HEK293T (cell line): ENCODE data around the gene TBCEL.
"Not testable (repeated sequence)": the region's sequence is repeated elsewhere in the genome, so short reads cannot be mapped to it uniquely, and the experiment has no call there.

Experiments used
- CTCF ChIA-PET: fragments of 350-600 bp; formaldehyde crosslinking; extraction: SDS; loops from one replicate; lab custom pipeline; 2021; ENCODE audit warnings: antibody characterized with exemption, inconsistent platforms; lab: Yijun Ruan, JAX
- POLR2A ChIA-PET: fragments of 350-600 bp; formaldehyde crosslinking; extraction: SDS; loops from one replicate; lab custom pipeline; 2020; ENCODE audit warnings: antibody characterized with exemption, inconsistent platforms; lab: Yijun Ruan, JAX
- DNase-seq: peaks from one replicate; pipeline ENCODE4 v3.0.0; 2012; ENCODE audit warnings: mixed read lengths; ENCODE audit errors: extremely low spot score
- ARNT ChIP-seq: fragments of 450-650 bp; IDR thresholded peaks from 2 replicates; pipeline ENCODE4 v1.6.1; 2017; ENCODE audit warnings: mild to moderate bottlenecking
- BHLHE40 ChIP-seq: fragments of 450-650 bp; IDR thresholded peaks from 2 replicates; pipeline ENCODE4 v1.6.1; 2016; ENCODE audit warnings: mild to moderate bottlenecking, moderate library complexity, borderline replicate concordance
- CTBP1 ChIP-seq: fragments of 450-650 bp; IDR thresholded peaks from 2 replicates; pipeline ENCODE4 v1.6.1; 2016; ENCODE audit warnings: borderline replicate concordance
- ELF4 ChIP-seq: fragments of 450-650 bp; IDR thresholded peaks from 2 replicates; pipeline ENCODE4 v1.6.1; 2017; ENCODE audit warnings: antibody characterized with exemption
- FOXA1 ChIP-seq: fragments of 450-650 bp; IDR thresholded peaks from 2 replicates; pipeline ENCODE4 v1.6.1; 2016; ENCODE audit warnings: mild to moderate bottlenecking
- FOXK2 ChIP-seq: fragments of 450-650 bp; IDR thresholded peaks from 2 replicates; pipeline ENCODE4 v1.6.1; 2016; ENCODE audit warnings: mild to moderate bottlenecking
- FOXM1 ChIP-seq: fragments of 450-650 bp; IDR thresholded peaks from 2 replicates; pipeline ENCODE4 v1.6.1; 2017; ENCODE audit warnings: mild to moderate bottlenecking, borderline replicate concordance
- HDGF ChIP-seq: fragments of 450-650 bp; IDR thresholded peaks from 2 replicates; pipeline ENCODE4 v1.6.1; 2017; ENCODE audit warnings: antibody characterized with exemption, borderline replicate concordance
- L3MBTL2 ChIP-seq: fragments of 450-650 bp; conservative IDR thresholded peaks from 2 replicates; pipeline ENCODE4 v1.6.1; 2016; ENCODE audit warnings: mild to moderate bottlenecking
- LEF1 ChIP-seq: fragments of 450-650 bp; IDR thresholded peaks from 2 replicates; pipeline ENCODE4 v1.6.1; 2017; ENCODE audit warnings: mild to moderate bottlenecking, borderline replicate concordance
- NFRKB ChIP-seq: fragments of 450-650 bp; IDR thresholded peaks from 2 replicates; pipeline ENCODE4 v1.6.1; 2016; ENCODE audit warnings: mild to moderate bottlenecking, moderate library complexity
- SP1 ChIP-seq: fragments of 450-650 bp; IDR thresholded peaks from 2 replicates; pipeline ENCODE4 v1.6.1; 2017
- SUZ12 ChIP-seq: fragments of 450-650 bp; IDR thresholded peaks from 2 replicates; pipeline ENCODE4 v1.6.1; 2016; ENCODE audit warnings: mild to moderate bottlenecking
- TARDBP ChIP-seq: fragments of 450-650 bp; IDR thresholded peaks from 2 replicates; pipeline ENCODE4 v1.6.1; 2016
- ZNF384 ChIP-seq: fragments of 450-650 bp; IDR thresholded peaks from 2 replicates; pipeline ENCODE4 v1.6.1; 2016
- TF ChIP-seq, protein P1 (sequence below): fragments of 450-650 bp; IDR thresholded peaks from 2 replicates; pipeline ENCODE4 v1.6.1; 2016

Gene TBCEL

DNA sequence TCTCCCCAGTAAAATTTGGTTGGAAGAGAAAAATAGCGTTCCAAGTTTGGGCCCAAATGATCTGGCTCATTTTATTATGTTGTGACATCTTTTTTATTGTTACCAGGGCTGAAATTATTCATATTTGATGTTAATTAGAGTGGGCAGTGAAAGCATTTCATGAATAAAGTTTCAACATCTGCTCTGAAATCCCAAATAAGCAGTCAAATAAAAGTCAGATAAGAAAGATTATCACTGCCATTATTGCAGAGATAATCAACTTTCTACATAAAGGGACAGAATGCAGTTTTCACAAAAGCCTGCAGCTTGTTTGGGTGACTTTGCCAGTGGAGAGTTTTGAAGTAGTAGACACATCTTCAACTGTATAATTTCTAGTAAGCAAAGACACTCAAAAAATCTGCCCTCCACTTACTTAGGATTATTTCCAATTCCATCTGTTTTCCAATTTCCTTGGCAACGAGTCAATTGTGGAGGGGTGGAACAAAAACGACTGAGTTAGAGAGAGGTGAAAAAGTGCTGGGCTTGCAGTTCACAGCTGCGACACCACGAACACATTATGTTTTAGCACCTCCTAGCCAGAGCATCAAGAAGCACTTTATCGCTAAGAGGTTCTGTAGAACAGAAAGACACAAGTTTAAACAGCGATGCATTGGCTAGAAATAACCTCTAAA, 86.1 kb downstream of the TBCEL start:
- ChIA-PET POLR2A (no interaction called here), CTCF (no interaction called here)
- TF ChIP-seq ARNT (no peak), ZNF384 (no peak), LEF1 (no peak), FOXM1 (no peak), HDGF (no peak), CTBP1 (no peak), FOXA1 (no peak), TARDBP (no peak), ELF4 (no peak)
- no peak for DNase-seq

DNA sequence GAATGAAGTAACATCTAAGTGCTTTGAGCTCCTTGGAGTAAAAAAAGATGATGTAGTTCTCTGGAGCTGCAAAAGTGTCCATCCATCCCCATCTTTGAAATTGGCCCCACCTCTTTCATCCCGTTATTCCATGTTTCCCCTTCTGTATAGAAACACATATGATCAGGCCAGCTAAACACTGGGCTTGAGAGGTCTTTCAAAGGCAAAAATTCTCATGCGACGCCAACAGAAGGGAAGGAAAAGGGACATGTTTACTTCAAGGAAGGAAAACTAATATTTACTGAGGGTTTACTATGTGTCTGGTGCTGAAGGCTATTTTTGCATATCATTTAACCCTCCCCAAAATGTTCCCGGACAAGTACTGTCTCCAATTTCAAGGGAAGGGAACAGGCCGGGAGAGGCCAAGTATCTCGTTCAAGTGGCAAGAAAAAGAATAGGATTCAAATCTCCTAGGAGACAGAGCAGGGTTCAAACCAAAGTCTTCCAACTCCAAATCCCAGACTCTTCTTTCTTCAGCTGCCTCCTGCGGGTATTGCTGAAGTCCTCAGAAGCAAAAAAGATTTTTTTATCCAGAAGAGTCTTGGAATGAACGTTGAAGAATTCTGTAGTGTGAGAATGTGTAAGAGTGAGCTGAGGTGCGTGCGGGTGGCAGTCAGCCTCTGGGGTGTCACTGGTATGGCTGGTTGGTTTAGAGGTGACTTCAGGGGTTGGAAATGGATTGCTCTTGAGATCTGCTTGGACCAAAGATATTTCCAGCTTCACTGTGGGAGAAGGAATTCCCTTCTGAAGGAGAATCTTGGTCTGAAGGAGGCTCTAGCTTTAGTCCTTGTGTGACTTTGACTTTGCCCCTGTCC, 87.2 kb downstream of the TBCEL start:
- TF ChIP-seq ELF4, result no peak
- no peak for TF ChIP-seq NFRKB
- TF ChIP-seq SUZ12, result no peak
- TF ChIP-seq, protein P1, sequence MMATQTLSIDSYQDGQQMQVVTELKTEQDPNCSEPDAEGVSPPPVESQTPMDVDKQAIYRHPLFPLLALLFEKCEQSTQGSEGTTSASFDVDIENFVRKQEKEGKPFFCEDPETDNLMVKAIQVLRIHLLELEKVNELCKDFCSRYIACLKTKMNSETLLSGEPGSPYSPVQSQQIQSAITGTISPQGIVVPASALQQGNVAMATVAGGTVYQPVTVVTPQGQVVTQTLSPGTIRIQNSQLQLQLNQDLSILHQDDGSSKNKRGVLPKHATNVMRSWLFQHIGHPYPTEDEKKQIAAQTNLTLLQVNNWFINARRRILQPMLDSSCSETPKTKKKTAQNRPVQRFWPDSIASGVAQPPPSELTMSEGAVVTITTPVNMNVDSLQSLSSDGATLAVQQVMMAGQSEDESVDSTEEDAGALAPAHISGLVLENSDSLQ, result no peak
- no peak for TF ChIP-seq CTBP1
- no peak for TF ChIP-seq FOXK2
- no peak for TF ChIP-seq SP1
- no peak for TF ChIP-seq FOXM1
- no peak for TF ChIP-seq HDGF
- TF ChIP-seq ARNT, result no peak
- no peak for TF ChIP-seq ZNF384
- ChIA-PET CTCF (interaction anchor here (1.0 kb wide), 1 partner anchor 84 kb away, joined by 4 read pairs; no protein-coding TSS in a partner anchor), POLR2A (no interaction called here)
- no peak for DNase-seq

DNA sequence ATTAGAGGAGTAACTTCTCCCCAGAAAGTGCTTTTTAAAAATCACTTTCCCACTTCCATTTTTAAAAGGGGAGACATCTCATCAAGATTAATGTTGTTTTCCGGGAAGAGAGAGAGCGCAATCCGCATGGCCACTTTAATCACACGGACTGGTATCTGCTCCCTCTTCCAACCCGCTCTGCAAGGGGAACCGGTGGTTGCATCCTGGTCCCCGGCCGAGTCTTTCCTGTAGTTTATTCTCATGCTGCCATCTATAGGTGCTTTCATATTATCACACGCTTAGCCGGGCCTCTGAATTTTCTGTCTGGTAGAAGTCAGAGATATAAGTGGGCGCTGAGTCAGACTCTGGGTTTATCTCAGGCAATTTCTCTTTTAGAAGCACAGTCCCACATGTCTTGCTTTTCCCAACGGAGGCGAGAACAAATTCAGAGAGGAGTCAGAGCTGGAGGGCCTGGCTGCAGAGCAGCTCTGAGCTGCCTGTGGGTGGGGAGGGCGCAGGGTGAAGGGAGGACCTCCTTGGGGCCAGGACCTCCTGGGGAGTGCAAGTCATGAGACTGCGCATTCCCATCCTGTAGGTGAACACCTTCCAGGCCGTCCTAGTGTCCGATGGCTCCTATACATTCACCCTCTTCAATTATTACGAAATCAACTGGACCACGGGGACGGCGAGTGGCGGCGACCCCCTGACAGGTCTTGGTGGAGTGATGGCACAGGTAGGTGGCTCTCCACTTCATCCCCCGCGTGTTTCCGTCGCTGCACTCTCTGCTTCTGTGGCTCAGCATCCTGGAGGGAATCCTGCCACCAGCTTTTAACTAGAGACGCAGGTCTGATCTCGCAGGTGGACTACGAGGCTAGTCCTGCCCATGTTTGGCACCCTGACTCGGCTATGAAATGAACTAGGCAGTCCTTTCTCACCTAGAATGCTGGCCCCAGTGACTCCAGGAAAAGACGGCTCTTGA, 88.9 kb downstream of the TBCEL start:
- ChIA-PET POLR2A (no interaction called here), CTCF (interaction anchor here (0.9 to 1.0 kb wide), 2 partner anchors 13 to 82 kb away, joined by 3 to 4 read pairs; no protein-coding TSS in a partner anchor)
- TF ChIP-seq SP1, result no peak
- no peak for TF ChIP-seq NFRKB
- peak; percentile 76 for DNase-seq

DNA sequence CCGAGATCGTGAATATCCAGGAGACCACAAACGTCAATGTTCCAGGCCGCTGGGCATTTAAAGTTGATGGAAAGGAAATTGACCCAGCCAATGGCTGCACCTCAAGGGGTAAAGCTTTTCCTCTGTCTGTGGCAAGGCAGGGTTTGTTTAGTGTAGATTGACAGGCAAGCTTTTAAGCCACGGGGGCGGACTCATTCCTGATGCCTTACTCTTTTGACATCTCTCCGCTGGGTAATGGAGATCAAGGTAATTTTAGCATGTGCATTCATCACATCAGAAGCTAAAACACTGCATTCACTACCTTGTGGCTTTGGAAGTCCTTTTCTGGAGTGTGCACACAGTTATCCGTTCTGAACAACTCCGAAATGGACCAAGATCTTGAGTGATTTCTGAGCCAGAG, 89.7 kb downstream of the TBCEL start:
- DNase-seq, result no peak
- POLR2A ChIA-PET, result interaction anchor here (0.8 kb wide), 1 partner anchor 48 kb away, joined by 3 read pairs; no protein-coding TSS in a partner anchor
- CTCF ChIA-PET, result no interaction called here
- TF ChIP-seq SP1, result no peak
- TF ChIP-seq ZNF384, result no peak
- TF ChIP-seq ELF4, result no peak
- TF ChIP-seq HDGF, result no peak
- no peak for TF ChIP-seq FOXM1
- TF ChIP-seq FOXA1, result no peak
- no peak for TF ChIP-seq SUZ12
- TF ChIP-seq, protein P1, result no peak
- no peak for TF ChIP-seq BHLHE40
- TF ChIP-seq NFRKB, result no peak

DNA sequence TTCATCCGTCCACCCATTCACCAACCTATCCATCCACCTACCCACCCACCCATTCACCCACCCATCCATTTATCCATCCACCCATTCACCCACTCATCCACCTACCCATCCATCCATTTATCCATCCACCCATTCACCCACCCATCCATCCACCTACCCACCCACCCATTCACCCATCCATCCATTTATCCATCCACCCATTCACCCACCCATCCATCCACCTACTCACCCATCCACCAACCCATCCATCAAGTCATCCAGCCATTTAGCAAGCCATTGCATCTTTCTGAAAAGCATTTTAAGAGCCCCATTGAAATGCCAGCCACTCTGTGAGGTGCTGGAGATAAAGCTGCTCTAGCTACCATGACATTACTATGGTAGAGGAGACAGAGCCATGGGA, 91.1 kb downstream of the TBCEL start:
- CTCF ChIA-PET, POLR2A ChIA-PET, DNase-seq: not testable (repeated sequence)

DNA sequence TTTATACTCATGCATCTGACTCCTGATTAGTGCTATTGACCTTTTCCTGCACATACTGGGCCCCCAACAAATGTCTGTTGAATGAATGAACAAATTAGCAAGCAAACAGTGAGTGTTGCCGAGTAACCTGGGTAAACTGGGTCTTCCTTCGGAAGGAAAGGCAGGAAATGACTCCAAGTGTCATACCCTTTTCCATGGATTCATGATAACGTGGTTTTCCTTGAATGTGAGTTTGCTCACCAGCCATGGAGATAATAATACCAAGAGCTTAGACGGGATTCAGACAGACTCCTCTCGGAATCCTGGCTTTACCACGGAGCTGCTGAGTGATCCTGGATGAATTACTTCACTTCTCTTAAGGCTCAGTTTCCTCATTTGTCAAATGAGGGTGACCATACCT, 93.9 kb downstream of the TBCEL start:
- TF ChIP-seq SUZ12, result no peak
- TF ChIP-seq FOXK2, result no peak
- no peak for TF ChIP-seq FOXM1
- no peak for TF ChIP-seq L3MBTL2
- no peak for TF ChIP-seq CTBP1
- ChIA-PET CTCF (no interaction called here), POLR2A (no interaction called here)
- no peak for DNase-seq

DNA sequence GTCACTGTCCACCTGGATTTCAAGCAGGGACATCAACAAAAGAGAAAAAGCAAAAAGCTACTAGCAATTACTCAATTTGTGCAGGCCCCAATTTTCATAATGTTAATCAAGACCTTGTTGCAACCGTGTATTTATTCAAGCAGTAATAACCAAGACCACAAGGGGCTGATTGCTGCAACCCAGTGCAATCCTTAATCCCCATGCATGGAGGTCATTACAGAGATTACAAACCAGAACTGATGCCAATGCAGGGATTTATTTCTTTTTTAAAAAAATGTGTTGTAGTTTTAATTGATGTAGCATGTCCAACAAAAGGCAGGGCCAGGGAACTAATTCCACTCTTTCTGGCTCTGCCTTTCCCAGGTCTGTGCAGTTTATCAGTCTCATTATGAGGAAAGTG, 95.5 kb downstream of the TBCEL start:
- TF ChIP-seq SUZ12 (no peak), LEF1 (no peak), FOXM1 (no peak), SP1 (no peak), NFRKB (no peak), CTBP1 (no peak)
- ChIA-PET CTCF (interaction anchor here (0.7 kb wide), 1 partner anchor 34 kb away, joined by 4 read pairs; no protein-coding TSS in a partner anchor), POLR2A (no interaction called here)
- DNase-seq, result no peak
